NT2/D1 (cell line): ENCODE measurements around the gene GP1BB.

Experiments used
- SUZ12 ChIP-seq: IDR thresholded peaks from 2 replicates; pipeline ENCODE4 v1.6.1; 2011; ENCODE audit not compliant: insufficient read length, insufficient read depth; ENCODE audit errors: extremely low read depth
- YY1 ChIP-seq: IDR thresholded peaks from 2 replicates; pipeline ENCODE4 v1.6.1; 2011; ENCODE audit not compliant: insufficient read length, insufficient read depth
- ZNF274 ChIP-seq: IDR thresholded peaks from 2 replicates; pipeline ENCODE4 v1.6.1; 2011; ENCODE audit warnings: mild to moderate bottlenecking, low read depth, low read length

DNA sequence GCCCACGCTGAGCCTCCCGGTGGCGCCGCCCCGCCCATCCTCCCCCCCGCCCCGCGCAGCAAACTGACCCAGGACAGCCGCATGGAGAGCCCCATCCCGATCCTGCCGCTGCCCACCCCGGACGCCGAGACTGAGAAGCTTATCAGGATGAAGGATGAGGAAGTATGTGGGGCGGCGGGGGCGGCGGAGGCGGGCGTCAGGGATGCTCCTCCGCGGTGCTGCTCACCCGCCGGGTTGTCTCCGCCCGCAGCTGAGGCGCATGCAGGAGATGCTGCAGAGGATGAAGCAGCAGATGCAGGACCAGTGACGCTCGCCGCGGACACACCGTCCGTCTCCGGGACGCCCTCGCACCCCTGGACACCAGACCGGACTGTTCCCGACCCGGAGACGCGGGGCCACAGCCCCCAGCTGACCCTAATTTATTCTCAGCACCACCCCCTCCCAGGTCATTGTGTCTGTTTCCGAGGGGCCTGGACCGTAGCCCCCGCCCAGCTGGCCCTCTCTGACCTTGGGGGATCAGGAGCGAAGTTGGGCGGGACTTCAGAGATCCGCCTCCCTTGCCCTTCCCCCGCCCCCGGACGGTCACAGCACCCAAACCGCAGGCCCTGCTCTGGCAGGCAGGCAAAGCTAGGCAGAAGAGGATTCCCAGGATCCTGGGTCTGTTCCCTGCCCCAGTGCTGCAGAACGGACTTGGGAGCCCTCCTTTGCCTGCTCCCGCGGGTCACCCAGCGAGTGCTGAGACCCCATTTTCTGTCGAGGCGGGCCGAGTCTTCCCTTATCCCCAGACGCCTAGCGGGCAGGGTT is 959 bp upstream of the GP1BB start:
- TF ChIP-seq ZNF274 (no peak), YY1 (no peak), SUZ12 (no peak)
